ENCODE results near the gene BLID. TPM values are rescaled to one million over a fixed set of nuclear protein-coding genes. Genes with fewer than 3 reads are reported as not detected.

BLID gene
- total RNA-seq, 1 donor from 2014 or later: 1.2 TPM

- H3K4me1 ChIP-seq (ENCODE audit: insufficient read depth, low read length): peaks cover 51% of the 10 kb centered on the region
- H3K79me2 ChIP-seq (ENCODE audit: insufficient read depth, low read length): peaks cover 99% of the 10 kb centered on the region
- H3K9me3 ChIP-seq (ENCODE audit: insufficient read depth, low read depth, low read length): no peaks in the 10 kb centered on the region
- Mint-ChIP-seq H3K4me1 (ENCODE audit: low read depth, unreplicated experiment) (peaks cover 32% of the 10 kb centered on the region), H3K4me3 (ENCODE audit: unreplicated experiment) (peak overlapping the region; percentile 65), H3K36me3 (ENCODE audit: low read depth, unreplicated experiment) (peaks cover 18% of the 10 kb centered on the region), H3K27ac (ENCODE audit: unreplicated experiment) (peak overlapping the region; percentile 54), H3K27me3 (ENCODE audit: low read depth, unreplicated experiment) (no peaks in the 10 kb centered on the region), H3K9me3 (ENCODE audit: unreplicated experiment) (peaks cover 2% of the 10 kb centered on the region)
- no peak overlapping the region for H2AFZ ChIP-seq (ENCODE audit: low read depth, low read length)
- H3K27me3 ChIP-seq (ENCODE audit: insufficient read depth, low read length): no peaks in the 10 kb centered on the region
- peaks cover 45% of the 10 kb centered on the region for H3K36me3 ChIP-seq (ENCODE audit: insufficient read depth, low read length)
- peak overlapping the region; percentile 87 for H3K4me3 ChIP-seq (ENCODE audit: insufficient read depth, low read depth, low read length)
- FAIRE-seq: peak; percentile 68
- peak overlapping the region; percentile 95 for H3K27ac ChIP-seq (ENCODE audit: low read depth, low read length)
- peak overlapping the region; percentile 96 for H3K9ac ChIP-seq (ENCODE audit: low read length)
- peak overlapping the region; percentile 87 for H3K4me2 ChIP-seq (ENCODE audit: low read length)
- peak; percentile 92 for DNase-seq (ENCODE audit: low read depth)
- H4K20me1 ChIP-seq (ENCODE audit: insufficient read depth, low read length): peaks cover 66% of the 10 kb centered on the region
- TF ChIP-seq CTCF (IDR thresholded peaks at IDR 0.05; ENCODE audit: insufficient read depth, low read depth, low read length) (no peak), EZH2 (IDR thresholded peaks at IDR 0.05; ENCODE audit: insufficient read depth, low read length) (no peak)
These were observed 20.2 kb downstream of the BLID start for GRCh38 chr11:122095681-122096262.

GRCh38 chr11:122094836-122095235 lies 21.2 kb downstream of the BLID start:
- Histone ChIP-seq H3K4me1 (ENCODE audit: insufficient read depth, low read length) (peaks cover 52% of the 10 kb centered on the region), H3K27ac (ENCODE audit: low read depth, low read length) (peak overlapping the region; percentile 95), H3K4me2 (ENCODE audit: low read length) (peak overlapping the region; percentile 87), H3K79me2 (ENCODE audit: insufficient read depth, low read length) (peaks cover 100% of the 10 kb centered on the region), H3K9ac (ENCODE audit: low read length) (peak overlapping the region; percentile 96), H3K9me3 (ENCODE audit: insufficient read depth, low read depth, low read length) (no peaks in the 10 kb centered on the region), H4K20me1 (ENCODE audit: insufficient read depth, low read length) (peaks cover 70% of the 10 kb centered on the region), H2AFZ (ENCODE audit: low read depth, low read length) (no peak overlapping the region), H3K27me3 (ENCODE audit: insufficient read depth, low read length) (no peaks in the 10 kb centered on the region), H3K4me3 (ENCODE audit: insufficient read depth, low read depth, low read length) (peak overlapping the region; percentile 87), H3K36me3 (ENCODE audit: insufficient read depth, low read length) (peaks cover 52% of the 10 kb centered on the region)
- FAIRE-seq (peak; percentile 17), DNase-seq (ENCODE audit: low read depth) (no peak)
- Mint-ChIP-seq H3K27me3 (ENCODE audit: low read depth, unreplicated experiment) (no peaks in the 10 kb centered on the region), H3K4me1 (ENCODE audit: low read depth, unreplicated experiment) (peaks cover 32% of the 10 kb centered on the region), H3K9me3 (ENCODE audit: unreplicated experiment) (peaks cover 2% of the 10 kb centered on the region), H3K36me3 (ENCODE audit: low read depth, unreplicated experiment) (peaks cover 23% of the 10 kb centered on the region), H3K27ac (ENCODE audit: unreplicated experiment) (no peak overlapping the region), H3K4me3 (ENCODE audit: unreplicated experiment) (no peak overlapping the region)
- no peak for TF ChIP-seq CTCF (IDR thresholded peaks at IDR 0.05; ENCODE audit: insufficient read depth, low read depth, low read length)
- no peak for TF ChIP-seq EZH2 (IDR thresholded peaks at IDR 0.05; ENCODE audit: insufficient read depth, low read length)

- Histone ChIP-seq H3K79me2 (ENCODE audit: insufficient read depth, low read length) (peaks cover 98% of the 10 kb centered on the region), H3K27me3 (ENCODE audit: insufficient read depth, low read length) (no peaks in the 10 kb centered on the region), H3K9me3 (ENCODE audit: insufficient read depth, low read depth, low read length) (no peaks in the 10 kb centered on the region), H3K9ac (ENCODE audit: low read length) (peak overlapping the region; percentile 3), H4K20me1 (ENCODE audit: insufficient read depth, low read length) (peaks cover 71% of the 10 kb centered on the region), H3K36me3 (ENCODE audit: insufficient read depth, low read length) (peaks cover 58% of the 10 kb centered on the region), H3K4me3 (ENCODE audit: insufficient read depth, low read depth, low read length) (no peak overlapping the region), H2AFZ (ENCODE audit: low read depth, low read length) (no peak overlapping the region), H3K4me1 (ENCODE audit: insufficient read depth, low read length) (peaks cover 55% of the 10 kb centered on the region), H3K4me2 (ENCODE audit: low read length) (peak overlapping the region; percentile 87), H3K27ac (ENCODE audit: low read depth, low read length) (peak overlapping the region; percentile 95)
- Mint-ChIP-seq H3K4me1 (ENCODE audit: low read depth, unreplicated experiment) (peaks cover 32% of the 10 kb centered on the region), H3K9me3 (ENCODE audit: unreplicated experiment) (peaks cover 2% of the 10 kb centered on the region), H3K27ac (ENCODE audit: unreplicated experiment) (no peak overlapping the region), H3K27me3 (ENCODE audit: low read depth, unreplicated experiment) (no peaks in the 10 kb centered on the region), H3K36me3 (ENCODE audit: low read depth, unreplicated experiment) (peaks cover 26% of the 10 kb centered on the region), H3K4me3 (ENCODE audit: unreplicated experiment) (peak overlapping the region; percentile 9)
- TF ChIP-seq EZH2 (IDR thresholded peaks at IDR 0.05; ENCODE audit: insufficient read depth, low read length) (no peak), CTCF (IDR thresholded peaks at IDR 0.05; ENCODE audit: insufficient read depth, low read depth, low read length) (no peak)
- peak; percentile 86 for FAIRE-seq
- peak; percentile 82 for DNase-seq (ENCODE audit: low read depth)
These were observed 22.2 kb downstream of the BLID start for GRCh38 chr11:122093731-122094275.
